Activated T-cell treated with anti-CD3 and anti-CD28 coated beads for 24 hours (primary cell): Measurements from ENCODE around the gene LIN28B.
"Not testable (repeated sequence)": the region's sequence is repeated elsewhere in the genome, so short reads cannot be mapped to it uniquely, and the experiment has no call there.

Experiments
- DNase-seq: peaks from one replicate; pipeline ENCODE4 v3.0.0-alpha.2; 2020; ENCODE audit warnings: low read depth

The LIN28B gene

DNA sequence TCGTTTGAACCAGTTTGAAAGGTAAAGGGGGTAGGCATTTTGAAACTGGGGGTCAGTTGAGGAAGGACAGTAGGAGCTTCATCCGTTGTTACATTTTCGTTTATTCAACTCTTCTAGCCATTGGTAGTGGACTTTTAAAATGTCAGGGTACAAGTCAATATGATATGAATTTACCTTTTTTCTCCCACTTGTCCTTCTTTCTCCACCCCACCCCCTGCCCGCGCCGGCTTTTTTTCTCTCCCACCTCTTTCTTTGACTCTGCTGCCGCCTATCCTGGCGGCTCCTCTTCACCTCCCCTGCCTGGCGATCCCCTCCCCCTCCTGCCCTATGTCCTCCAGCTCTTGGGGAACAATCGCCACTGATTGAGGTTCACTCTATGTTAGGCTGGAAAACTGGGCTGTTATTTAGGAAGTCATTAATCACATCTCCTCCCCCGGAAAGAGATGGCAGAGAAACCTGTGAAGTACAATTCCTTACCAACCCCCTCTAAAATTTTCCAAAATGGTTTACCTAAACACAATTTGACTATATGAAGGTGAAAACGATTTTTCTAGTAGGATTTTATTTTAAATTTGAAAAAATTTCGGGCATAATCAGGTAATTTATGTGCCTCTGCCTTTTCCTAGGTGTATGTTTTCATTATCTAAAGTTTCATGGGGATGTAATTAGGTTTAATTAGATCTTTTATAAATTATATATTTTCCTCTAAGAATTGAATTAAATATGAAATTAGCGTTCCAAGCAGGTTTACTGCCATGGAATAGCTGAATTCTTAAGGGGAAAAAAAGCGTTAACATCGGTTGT lies 778 bp upstream of the LIN28B start:
- DNase-seq = no peak

DNA sequence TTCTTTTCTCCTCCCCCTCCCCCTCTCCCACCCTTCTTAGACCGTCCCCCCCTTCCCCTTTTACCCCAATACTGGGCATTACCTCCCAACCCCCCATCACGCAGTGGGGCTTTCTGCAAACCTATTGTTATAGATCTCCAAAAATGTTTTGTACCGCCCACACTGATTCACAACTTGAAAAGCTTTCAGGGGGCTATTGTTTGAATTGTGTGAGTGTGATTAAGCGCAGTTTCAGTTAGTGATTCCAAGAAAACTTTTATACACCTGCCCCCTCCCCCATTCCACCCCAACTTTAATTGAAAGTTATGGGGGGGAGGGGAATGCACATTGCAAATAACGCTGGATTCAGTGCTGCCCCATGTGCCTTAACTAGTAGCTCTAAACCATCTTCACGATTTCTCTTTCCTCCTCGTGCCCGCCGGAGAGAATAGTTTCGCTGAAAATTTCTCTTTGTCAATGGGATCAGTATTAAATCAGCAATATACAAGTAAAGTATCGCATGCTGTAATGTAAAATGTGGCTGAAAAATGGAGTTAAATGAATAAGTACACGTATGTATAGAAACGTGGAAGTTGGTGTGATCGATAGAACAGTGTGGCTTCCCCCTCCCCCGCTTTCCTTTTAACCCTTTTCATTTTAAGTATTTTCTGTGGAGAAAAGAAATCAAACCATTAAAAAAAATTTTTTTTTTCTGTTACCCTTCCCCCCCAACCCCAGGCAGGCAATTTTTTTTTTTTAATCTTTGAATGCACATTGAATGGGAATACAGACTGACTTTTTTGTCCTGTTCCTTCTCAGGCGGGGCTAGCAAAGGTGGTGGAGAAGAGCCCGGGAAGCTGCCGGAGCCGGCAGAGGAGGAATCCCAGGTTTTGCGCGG lies 632 bp downstream of the LIN28B start:
- no peak for DNase-seq

DNA sequence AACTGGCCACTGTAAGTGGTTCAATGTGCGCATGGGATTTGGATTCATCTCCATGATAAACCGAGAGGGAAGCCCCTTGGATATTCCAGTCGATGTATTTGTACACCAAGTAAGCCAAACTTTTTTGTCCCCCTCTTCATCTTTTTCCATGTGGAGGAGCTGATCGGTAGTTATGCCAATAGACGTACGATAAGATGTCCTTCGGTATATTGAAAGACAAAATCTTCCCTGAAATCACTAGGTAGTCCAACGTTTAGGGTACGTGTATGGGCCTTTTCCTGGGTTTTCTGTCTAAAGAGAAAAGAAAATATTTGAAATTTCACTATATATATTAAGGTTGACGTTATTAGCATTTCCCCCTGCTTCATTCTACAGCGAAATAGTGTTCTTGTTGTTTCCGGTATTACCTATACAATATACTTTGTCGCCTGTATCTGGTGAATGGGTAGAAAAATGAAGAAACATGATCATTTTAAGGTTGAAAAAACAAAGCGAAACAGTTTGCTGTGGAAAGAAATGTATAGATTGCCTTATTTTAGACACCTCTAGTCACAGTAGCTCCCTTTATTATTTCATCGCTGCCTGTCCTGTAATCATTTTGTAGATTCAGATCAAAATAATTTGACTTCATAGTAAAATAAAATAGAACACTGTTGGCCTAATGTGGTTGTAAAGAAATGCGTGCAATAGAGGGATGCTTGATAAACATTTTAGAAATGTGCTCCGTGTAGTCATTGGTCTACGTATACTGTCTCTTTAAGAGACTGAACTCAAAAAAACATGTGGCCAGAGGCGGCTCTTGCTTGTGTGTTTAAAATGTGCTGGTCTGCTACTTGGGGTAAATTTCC lies 1.5 kb downstream of the LIN28B start:
- no peak for DNase-seq

DNA sequence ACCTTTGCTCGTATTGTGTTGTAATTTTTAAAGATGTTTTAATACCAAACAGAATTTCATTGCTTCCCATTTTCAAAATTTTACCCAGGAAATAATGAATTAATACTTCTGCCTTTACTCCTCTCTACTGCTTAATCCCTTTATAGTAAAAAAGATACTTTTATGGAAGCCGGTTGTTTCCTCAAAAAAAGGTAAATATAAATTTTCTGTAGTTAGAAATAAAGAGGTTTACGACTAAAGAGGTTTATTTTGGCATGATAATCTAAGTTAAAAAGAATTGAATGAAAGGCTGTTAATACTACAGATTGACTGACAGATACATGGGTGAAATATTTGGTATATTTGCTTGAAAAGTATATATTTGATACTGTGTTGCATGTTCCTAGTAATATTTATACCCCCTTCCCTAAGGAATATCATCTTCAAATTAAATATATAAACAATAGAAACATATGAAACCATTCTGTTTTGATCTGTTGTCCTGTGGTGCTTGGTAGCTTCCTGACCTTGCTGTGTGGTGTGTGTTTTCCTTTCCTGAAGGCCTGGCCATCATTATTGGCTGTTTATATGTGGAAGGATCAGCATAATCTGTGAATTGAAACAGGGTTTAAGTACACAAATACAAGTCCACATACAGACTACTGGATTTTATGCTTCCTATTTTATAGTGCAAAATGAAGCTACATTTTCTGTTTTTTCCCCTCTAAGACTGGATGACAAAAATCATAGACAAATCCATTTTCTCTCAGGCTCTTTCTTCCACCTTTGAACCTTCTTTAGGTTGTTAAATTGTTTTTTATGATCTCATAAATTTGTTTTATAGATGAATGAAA lies 2.3 kb downstream of the LIN28B start:
- DNase-seq = no peak

DNA sequence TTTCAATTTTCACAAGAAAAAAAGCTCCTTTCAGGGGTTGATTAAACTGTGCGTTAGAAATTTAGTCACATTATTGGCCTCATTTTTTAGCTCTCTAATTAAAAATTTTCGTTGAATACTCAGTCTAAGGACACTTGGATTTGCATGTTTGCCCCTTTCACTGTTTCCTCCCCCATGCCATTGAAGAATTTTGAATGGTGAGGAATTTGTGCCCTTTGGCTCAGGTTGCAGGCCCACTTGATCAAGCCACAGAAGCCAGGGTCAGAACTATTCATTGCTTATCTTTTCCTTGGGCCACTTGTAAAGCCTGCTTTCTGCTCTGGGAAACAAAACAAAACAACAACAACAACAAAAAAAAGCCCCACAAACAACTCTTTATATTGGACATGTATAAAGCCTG lies 12.2 kb downstream of the LIN28B start:
- DNase-seq = no peak

DNA sequence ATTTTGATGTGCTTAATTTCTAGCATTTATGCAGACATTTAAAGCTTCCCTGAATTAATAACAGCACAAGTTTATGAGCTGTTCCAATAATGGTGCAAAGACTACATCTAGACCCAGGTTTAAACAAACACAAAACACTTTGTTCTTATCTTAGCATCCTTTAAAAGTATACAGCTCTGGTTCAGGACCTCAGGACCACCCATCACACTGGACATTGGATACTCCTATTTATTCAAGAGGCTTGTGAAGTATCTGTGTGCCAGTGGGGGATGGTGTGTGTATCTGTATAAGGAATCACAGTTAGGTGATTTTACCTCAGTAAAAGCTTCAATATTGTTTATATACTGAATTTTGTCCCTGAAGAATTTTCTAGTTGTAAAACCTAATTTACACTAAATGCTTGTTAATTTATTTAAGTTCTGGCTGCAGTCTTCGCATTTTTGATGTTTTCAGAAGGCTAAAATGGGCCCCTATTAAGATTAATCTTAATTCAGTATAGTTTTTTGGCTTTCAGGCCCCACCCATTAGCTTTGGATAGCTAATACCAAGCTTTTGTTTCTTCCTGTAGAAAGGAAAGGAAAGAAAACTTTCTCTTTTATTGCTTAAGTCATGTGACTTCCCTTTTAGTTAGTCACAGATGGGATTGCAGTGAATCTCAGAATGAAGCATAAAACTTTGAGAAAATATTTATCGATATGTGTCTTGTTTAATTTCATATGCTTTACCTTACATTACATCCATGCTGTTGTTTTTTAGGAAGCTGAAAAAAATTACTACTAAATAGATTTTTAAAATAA lies 13.1 kb downstream of the LIN28B start:
- DNase-seq = no peak

DNA sequence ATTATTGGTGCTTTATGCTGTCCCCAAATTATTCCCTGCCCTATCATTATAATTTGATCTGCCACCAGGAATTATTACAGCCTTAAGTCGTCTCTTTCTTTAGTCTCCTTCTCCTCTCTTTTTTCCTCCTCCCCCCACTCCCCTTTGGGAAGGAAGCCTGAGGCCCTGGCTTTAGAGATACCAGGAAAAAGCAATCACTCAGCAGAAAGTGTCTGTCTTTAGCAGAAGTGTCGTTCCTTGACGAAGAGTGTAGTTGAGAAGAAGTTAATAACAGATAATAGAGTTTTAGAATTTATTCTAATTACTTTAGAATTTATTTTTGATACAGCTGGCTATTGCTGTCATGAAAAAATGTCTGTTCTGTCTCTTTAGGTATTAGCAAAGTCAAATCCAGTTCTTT lies 16.5 kb downstream of the LIN28B start:
- DNase-seq = no peak

DNA sequence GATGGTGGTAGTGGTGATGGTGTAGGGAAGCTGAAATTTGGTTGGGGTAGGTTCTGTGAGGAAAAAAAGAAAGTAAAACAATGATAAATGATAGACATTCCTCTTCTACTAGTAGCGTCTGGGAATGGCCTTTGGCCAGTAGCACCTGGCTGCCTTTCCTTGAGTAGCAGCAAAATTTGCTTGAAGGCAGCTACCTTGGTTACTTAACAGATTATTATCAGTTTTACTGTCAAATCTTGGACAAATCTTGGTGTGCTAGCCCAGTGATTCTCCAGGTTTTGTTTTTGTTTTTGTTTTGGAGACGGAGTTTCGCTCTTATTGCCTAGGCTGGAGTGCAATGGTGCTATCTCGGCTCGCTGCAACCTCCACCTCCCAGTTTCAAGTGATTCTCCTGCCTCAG lies 26.4 kb downstream of the LIN28B start:
- DNase-seq = no peak

DNA sequence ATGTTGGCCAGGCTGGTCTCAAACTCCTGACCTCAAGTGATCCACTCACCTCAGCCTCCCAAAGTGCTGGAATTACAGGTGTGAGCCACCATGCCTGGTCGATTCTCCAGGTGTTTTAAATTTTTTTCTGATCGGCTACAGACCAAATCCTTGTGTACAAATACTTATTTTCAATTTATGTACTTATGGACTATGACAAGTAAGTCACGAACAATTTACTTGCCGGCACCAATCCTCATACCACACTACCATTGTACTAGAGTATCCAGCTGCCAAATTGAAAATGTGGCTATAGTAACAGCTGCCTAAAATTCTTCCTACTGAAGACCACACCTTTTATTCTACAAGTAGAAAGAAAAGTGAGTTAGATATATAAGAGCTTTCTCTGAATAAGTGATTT lies 26.9 kb downstream of the LIN28B start:
- DNase-seq = no peak

DNA sequence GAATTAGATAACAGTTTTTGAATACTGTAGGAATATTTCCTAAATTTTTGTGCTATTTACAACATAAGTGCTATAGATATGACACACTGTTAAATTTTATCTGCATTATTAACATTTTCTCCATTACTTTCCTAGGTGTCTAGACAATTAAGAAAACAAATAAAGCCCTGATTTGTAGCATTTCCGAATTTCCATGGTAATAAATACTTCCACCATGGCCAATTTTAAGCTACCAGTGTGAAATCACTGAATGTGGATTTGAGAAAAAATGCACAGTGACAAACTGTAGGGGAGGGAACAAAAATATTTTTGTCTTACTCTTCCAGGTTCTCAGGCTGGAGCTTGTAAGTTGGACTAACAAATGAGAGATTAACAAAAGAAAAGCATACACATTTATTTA lies 27.9 kb downstream of the LIN28B start:
- DNase-seq = no peak

DNA sequence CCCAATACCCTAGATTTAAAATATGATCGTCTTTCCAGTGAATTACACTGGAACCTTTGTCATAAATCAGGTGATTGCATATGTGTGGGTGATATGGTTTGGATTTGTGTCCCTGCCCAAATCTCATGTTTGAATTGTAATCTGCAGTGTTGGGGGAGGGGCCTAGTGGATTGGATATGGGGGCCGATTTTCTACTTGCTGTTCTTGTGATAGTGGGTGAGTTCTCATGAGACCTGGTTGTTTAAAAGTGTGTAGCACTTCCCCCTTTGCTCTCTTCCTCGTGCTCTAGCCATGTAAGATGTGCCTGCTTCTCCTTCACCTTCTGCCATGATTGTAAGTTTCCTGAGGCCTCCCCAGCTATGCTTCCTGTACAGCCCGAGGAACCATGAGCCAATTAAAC lies 29.0 kb downstream of the LIN28B start:
- not testable (repeated sequence) for DNase-seq

DNA sequence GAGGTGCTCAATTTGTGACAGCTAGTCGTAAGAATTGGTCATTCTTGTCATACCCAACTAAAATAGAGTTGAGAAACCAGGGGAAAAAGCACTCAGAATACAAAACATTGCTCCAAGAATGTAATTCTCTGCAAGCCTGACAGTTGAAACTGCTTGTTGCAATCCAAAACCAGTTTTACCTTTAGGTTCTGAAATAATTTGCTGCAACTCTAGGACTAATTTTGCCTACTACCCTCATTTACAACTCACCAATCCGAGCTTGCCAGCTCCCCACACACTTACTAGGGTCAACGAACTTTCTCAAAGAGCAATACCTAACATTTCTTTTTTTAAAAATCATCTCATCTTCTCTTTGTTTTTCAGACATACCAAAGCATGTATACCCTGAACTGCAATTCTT lies 29.7 kb downstream of the LIN28B start:
- DNase-seq = no peak

DNA sequence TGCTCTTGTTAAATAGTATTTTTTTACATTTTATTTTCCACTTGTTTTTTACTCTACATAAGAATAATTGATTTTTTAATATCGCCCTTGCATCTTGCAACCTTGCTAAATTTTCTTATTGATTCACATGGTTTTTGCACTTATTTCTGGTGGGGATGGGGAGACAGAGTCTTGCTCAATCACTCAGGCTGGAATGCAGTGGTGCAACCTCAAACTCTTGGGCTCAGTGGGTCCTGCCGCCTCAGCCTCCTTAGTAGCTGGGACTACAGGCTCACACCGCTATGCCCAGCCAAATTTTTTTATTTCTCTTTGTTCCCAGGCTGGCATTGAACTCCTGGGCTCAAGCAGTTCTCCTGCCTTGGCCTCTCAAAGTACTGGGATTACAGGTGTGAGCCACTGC lies 30.3 kb downstream of the LIN28B start:
- DNase-seq = no peak

DNA sequence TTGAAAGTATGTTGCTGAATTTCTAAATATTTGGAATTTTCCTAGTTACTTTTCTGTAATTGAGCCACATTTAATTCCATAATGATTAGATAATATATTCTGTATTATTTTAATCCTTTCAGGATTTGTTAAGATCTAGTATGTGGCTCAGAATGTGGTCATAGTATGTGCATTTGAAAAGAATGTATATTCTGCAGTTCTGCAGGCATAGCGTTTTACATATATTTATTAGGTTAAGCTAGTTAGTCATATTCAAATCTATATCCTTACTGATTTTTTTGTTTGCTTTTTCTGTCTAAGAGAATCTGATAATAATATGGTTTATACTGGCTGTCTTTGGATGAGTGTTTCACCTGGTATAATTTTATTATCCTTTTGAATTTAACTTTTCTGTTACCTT lies 33.2 kb downstream of the LIN28B start:
- DNase-seq = no peak

DNA sequence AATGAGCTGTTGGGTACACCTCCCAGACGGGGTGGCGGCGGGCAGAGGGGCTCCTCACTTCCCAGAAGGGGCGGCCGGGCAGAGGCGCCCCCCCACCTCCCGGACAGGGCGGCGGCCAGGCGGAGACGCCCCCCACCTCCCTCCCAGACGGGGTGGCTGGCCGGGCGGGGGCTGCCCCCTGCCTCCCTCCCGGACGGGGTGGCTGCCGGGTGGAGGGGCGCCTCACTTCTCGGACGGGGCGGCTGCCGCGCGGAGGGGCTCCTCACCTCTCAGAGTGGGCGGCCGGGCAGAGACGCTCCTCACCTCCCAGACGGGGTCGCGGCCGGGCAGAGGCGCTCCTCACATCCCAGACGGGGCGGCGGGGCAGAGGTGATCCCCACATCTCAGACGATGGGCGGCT lies 34.2 kb downstream of the LIN28B start:
- DNase-seq = not testable (repeated sequence)

DNA sequence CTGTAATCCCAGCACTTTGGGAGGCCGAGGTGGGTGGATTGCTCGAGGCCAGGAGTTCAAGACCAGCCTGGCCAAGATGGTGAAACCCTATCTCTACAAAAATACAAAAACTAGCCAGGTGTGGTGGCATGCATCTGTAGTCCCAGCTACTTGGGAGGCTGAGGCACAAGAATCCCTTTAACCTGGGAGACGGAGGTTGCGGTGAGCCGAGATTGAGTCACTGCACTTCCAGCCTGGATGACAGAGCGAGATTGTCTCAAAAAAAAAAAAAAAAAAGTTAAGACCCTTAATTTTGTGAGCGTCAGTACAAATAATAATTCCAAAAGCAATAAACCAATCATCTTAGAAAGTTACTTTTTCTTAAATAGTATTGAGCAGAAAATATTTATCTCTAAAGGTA lies 36.7 kb downstream of the LIN28B start:
- not testable (repeated sequence) for DNase-seq

DNA sequence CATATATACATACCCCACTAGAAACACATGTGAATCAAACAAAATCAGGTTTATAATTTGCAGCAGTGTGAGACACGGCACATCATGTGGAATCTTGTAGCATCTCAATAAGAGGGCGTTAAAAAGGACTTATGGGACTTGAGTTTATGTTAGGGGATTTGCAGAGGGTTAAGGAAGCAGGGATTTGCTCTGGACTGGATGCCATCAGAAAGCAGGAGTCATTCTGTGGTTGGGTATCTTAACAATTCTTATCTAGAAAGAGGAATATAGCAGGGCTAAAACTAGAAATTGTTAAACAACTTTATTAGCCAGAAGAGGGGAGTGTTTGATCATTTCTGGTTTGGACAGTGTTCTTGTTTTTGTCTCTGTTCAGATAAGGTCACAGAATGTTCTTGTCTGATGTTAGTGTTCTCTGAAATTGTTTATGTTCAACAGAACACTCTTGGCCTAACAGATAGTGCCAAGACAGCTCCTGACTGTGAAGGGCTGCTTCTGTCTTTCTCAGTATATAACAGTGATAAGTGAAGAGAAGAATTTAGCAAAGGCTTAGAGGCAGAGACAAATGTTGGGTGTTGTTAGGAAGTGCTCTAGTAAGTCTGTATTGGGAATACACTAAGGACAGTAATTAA lies 39.2 kb downstream of the LIN28B start:
- no peak for DNase-seq

DNA sequence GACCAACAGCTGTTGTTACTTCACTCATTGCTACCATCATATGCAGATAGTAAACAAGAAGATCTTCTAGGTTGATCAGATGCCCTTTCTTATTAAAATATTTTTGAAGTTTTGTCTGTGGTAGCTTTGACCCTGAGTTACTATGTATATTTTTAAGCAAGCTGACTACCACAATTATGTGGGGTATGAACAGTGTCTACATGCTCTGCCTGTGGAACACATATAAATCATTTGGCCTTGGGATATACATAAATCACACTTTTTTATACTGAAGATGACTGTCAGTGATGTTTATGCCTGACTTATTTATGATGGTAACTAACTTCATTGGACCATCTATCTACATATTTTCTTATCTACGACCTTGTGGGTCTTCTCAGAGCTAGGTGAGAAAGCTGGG lies 44.2 kb downstream of the LIN28B start:
- no peak for DNase-seq

DNA sequence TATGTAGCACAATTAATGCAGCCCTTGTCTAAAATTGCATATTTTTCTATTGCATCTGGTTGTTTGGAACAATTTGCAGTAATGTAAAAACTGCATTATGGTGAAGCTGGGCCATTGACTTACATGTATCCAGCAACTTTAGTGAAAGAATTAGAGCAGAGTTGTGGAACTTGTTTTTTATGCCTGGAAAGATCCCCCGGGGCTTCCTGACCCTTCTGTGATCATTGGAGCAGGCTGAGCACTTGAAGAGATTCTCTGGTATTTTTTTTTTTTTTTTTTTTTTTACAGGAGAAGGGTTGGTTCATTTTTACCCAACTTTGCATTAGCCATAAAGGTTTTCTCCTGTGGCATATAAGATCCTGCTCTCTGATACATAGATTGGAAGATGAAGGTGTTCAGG lies 45.0 kb downstream of the LIN28B start:
- DNase-seq = no peak

DNA sequence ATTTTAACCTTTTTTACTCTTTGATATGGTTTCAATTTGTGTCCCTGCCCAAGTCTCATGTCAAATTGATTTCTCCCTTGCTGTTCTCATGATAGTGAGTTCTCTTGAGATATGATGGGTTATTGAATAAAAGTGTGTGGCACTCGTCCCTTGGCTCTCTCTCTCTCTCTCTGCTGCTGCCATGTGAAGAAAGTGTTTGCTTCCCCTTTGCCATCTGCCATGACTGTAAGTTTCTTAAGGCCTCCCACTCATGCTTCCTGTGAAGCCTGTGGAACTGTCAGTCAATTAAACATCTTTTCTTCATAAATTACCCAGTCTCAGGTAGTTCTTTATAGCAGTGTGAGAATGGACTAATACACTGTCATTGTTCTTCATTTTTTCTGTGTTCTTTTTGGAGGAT lies 48.5 kb downstream of the LIN28B start:
- no peak for DNase-seq
